Skeletal muscle tissue (tissue), 4 donors: ENCODE measurements around the gene SNCAIP. TPM values are rescaled to one million over a fixed set of nuclear protein-coding genes. Genes with fewer than 3 reads are reported as not detected.
"Not testable (repeated sequence)": the region's sequence is repeated elsewhere in the genome, so short reads cannot be mapped to it uniquely, and the experiment has no call there.

Source experiments
- H3K27ac ChIP-seq: one replicate; pipeline ENCODE4 v1.7.0; 2013; ENCODE audit warnings: mild to moderate bottlenecking, low read depth, low read length, inconsistent platforms
- H3K27me3 ChIP-seq, 3 donors: one replicate each; pipeline ENCODE4 v1.7.0; 2013; ENCODE audit warnings: low read length in 3 of 3; ENCODE audit not compliant: control insufficient read depth in 3 of 3, insufficient read depth in 3 of 3
- H3K36me3 ChIP-seq, 3 donors: one replicate each; pipeline ENCODE4 v1.7.0; 2013; ENCODE audit warnings: low read length in 3 of 3; ENCODE audit not compliant: control insufficient read depth in 3 of 3, insufficient read depth in 3 of 3
- H3K4me1 ChIP-seq, 3 donors: one replicate each; pipeline ENCODE4 v1.7.0; 2013; ENCODE audit warnings: low read length in 3 of 3, mild to moderate bottlenecking in 3 of 3; ENCODE audit not compliant: control insufficient read depth in 3 of 3, insufficient read depth in 3 of 3
- H3K4me3 ChIP-seq, 3 donors: one replicate each; pipeline ENCODE4 v1.7.0; 2013; ENCODE audit warnings: low read length in 3 of 3
- H3K9ac ChIP-seq, 3 donors: one replicate each; pipeline ENCODE4 v1.7.0; 2013; ENCODE audit warnings: low read length in 3 of 3, mild to moderate bottlenecking in 3 of 3, moderate library complexity in 2 of 3, low read depth in 1 of 3
- H3K9me3 ChIP-seq, 3 donors: one replicate each; pipeline ENCODE4 v1.7.0; 2013; ENCODE audit warnings: low read length in 3 of 3; ENCODE audit not compliant: control insufficient read depth in 3 of 3
- total RNA-seq: library from RNA; depleted of rRNA; stranded (reverse); fragments of >200 nt; gene quantifications from one replicate; pipeline ENCODE4 v1.2.3, GENCODE V29; 2014
- donor health status: Osteomylitis.

Gene SNCAIP
- total RNA-seq, 1 donor from 2014 or later, result 6.8 TPM

DNA sequence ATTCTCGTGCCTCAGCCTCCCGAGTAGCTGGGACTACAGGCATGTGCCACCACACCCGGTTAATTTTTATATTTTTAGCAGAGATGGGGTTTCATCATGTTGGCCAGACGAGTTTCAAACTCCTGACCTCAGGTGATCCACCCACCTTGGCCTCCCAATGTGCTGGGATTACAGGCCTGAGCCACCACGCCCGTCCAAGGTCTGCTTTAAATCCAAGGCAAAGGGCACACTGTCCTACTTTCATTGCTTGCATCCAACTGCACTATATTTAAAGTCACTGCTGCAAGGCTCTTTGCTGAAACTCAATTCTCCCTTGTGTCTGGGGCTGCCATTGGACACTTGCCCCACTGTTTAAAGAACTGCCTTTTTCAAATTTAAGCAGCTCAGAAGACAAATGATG is 174.6 kb downstream of the SNCAIP start:
- H3K9ac ChIP-seq, H3K27me3 ChIP-seq: not testable (repeated sequence)

DNA sequence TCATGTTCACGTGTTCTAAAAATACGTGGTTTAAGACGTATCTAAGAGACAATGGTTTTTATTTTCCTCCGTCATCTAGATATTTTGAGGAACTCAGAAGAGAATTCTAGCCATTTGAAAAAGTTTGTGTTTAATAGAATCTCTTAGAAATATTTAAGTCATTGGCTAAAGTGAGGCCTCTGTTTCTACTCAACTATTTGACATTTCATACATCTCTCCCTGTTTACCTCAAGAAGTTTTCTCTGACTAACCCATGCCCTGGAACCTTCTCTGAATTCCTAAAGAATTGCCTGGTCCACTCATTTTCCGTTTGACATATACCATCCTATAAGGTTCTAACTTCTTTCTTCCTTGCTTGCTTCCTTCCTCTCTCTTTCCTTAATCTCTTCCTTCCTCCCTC is 178.7 kb downstream of the SNCAIP start:
- H3K27ac ChIP-seq, result no peak overlapping the region
- no peak overlapping the region for H3K9ac ChIP-seq
- no peaks in the 10 kb centered on the region for H3K9me3 ChIP-seq
- H3K4me3 ChIP-seq, result no peak overlapping the region
- no peaks in the 10 kb centered on the region for H3K36me3 ChIP-seq
- no peaks in the 10 kb centered on the region for H3K27me3 ChIP-seq
- H3K4me1 ChIP-seq, result no peaks in the 10 kb centered on the region

More for the DNA sequence above, 174.6 kb downstream of the SNCAIP start:
- not testable (repeated sequence) for H3K4me1 ChIP-seq, H3K27ac ChIP-seq, H3K4me3 ChIP-seq, H3K36me3 ChIP-seq, H3K9me3 ChIP-seq

DNA sequence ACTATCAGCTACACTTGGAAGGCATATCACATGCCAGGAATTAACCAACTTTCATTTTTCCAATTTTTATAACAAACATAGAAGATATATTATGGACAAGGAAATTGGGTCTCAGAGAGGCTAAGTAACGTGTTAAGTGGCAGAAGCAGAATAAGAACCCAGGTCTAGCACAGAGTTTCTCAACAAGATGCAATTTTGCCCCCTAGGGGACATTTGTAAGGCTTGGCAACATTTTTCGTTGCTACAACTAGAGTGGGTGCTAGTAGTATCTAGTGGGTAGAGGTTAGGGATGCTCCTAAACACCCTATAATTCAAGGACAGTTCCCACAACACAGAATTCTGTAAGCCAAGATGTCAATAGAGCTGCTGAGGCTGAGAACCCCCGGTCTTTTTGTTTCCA is 180.6 kb downstream of the SNCAIP start:
- H3K9me3 ChIP-seq, result no peaks in the 10 kb centered on the region
- no peak overlapping the region for H3K27ac ChIP-seq
- H3K4me1 ChIP-seq, result no peaks in the 10 kb centered on the region
- no peak overlapping the region for H3K4me3 ChIP-seq
- H3K9ac ChIP-seq, result no peak overlapping the region
- no peaks in the 10 kb centered on the region for H3K27me3 ChIP-seq
- no peaks in the 10 kb centered on the region for H3K36me3 ChIP-seq

DNA sequence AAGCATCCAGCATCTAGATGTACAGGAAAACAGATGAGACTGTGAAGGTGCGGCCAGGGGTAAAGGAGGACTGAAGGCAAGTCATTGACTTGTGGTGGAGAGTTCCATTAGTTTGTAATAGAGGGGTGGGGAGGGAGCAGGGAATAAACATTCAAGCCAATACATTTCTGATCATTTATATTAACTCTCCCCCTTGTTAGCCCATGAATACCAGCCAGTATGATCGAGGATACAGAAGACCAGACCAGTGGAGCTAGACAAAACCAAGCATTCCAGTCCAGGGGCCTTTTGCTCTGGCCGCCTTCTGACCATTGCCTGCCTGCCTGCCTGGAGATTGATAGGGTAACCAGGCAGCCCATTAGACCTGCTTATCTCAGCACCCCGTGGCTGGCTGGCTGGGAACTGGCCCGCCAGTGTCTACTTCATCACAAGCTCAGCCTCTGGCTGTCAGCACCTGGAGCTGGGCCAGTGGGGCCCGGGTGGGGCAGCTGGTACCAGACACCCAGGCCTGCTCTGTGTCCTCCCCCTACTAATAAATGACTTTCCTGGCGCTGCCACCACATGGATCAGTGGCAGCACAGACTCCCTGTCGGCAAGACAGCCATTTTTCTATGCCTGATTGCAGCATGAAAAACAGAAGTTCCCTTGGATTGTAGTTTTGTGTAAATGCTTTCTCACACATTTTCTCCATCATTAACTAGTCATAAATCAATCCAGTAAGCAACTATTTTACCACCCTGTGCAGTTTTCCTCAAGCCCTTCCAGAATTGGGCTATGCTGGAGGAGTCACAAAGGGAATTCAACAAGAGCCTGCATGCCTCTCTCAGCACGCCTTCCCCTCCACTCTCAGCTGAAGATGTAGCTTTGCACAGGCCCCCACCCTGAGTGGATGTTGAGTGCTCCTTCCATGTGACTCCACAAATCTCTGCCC is 181.3 kb downstream of the SNCAIP start:
- H3K4me3 ChIP-seq, result no peak overlapping the region
- H3K4me1 ChIP-seq, result no peaks in the 10 kb centered on the region
- H3K9me3 ChIP-seq, result no peaks in the 10 kb centered on the region
- H3K9ac ChIP-seq, result no peak overlapping the region
- no peaks in the 10 kb centered on the region for H3K27me3 ChIP-seq
- H3K27ac ChIP-seq, result no peak overlapping the region
- no peaks in the 10 kb centered on the region for H3K36me3 ChIP-seq

DNA sequence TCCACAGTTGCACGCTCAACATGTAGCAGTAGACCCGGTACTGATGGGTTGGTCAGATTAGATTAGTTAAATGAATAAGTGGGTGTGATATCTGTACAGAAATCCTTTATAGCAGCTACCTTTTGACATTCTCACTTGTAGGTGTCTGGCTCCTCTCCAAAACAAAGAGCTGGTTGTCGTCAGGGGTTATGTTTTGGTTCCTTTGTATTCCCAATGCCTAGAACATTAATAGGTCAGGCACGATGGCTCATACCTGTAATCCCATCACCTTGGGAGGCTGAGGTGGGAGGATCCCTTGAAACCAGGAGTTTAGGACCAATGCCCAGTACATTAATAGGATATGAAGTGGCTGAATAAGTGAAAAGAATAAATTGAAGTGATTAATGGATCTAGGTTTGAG is 182.1 kb downstream of the SNCAIP start:
- H3K27ac ChIP-seq, result no peak overlapping the region
- H3K27me3 ChIP-seq, result no peaks in the 10 kb centered on the region
- no peaks in the 10 kb centered on the region for H3K4me1 ChIP-seq
- no peak overlapping the region for H3K9ac ChIP-seq
- H3K4me3 ChIP-seq, result no peak overlapping the region
- H3K36me3 ChIP-seq, result no peaks in the 10 kb centered on the region
- no peaks in the 10 kb centered on the region for H3K9me3 ChIP-seq

DNA sequence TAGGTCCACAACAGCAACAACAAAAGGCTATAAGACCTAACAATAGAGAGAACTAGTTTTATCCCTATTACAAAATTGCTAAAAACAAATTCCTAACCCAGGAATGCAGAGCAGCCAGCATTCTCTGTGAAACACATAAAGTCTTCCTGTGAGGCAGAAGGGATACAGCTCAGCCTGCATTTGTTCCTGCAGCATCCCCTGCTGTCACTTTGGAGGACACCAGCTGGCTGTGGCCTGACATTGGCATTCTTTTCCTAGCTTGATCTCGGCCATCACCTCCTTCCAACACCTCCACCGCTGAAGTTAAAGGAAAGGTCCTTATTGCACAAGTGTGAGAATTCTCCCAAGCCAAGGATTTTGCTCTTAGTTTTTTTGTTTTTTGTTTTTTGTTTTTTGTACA is 186.1 kb downstream of the SNCAIP start:
- H3K4me1 ChIP-seq, result peaks cover 0 to 3% (median 0%) of the 10 kb centered on the region in 3 donors
- H3K36me3 ChIP-seq, result no peaks in the 10 kb centered on the region
- H3K9ac ChIP-seq, result no peak overlapping the region
- no peak overlapping the region for H3K4me3 ChIP-seq
- no peaks in the 10 kb centered on the region for H3K9me3 ChIP-seq
- no peaks in the 10 kb centered on the region for H3K27me3 ChIP-seq
- H3K27ac ChIP-seq, result no peak overlapping the region

DNA sequence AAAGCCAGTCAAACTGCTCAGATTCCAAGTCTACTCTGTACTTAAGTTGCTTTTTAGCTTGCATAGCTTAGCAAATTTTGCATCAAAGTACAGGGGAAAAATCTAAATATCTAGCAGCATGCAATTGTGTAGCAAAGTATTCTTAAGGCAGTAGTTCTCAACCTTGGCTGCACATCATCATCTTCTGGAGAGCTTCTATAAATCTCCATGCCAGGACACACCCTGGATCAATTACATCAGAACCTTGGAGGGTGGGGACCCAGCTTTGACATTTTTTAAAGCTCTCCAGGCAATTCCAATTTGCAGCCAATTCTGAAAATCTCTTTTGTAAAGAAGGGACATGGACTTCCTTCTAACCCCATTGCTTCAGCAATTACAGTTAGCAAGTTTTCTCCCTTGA is 187.5 kb downstream of the SNCAIP start:
- Histone ChIP-seq H3K9me3 (no peaks in the 10 kb centered on the region), H3K4me1 (peaks cover 0 to 3% (median 0%) of the 10 kb centered on the region in 3 donors), H3K9ac (no peak overlapping the region), H3K36me3 (no peaks in the 10 kb centered on the region), H3K27me3 (no peaks in the 10 kb centered on the region), H3K4me3 (no peak overlapping the region), H3K27ac (no peak overlapping the region)

DNA sequence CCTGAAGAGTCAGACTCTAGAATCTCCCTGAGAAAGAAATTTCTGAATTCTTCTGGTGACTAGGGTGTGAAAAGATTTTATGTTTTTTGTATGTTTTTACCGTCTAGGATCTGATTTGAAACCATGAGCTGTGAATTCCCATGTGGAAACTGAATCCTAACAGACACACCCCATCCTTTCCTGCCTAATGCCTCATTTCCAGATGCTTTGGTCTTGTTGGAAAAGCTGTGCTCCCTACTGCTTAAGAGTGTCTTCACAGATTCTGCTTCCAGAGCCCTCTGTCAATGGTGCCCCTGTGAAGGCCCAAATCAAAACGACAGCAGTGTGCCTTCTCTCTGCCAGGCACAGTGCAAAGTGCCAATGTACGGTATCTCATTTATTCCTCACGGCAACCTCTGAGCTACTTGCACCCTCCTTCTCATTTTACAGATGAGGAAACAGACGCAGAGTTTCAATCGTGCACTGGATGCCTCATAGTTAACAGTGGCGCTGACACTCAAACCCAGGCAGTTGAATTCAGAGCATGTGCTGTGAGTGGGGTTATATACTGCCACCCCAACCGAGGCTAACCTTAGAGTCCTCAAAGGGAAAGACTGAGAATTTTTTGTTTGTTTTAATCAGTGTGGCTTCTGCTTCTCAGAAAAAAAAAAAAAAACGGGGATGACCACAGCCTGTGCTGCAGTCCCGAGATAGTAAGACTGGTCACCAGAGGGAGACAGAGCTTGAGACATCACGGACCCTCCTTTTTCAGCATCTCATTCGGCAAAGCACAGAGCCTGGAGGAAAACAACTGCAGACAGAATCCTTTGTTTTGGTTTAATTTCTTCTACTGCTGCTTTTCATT is 188.4 kb downstream of the SNCAIP start:
- no peaks in the 10 kb centered on the region for H3K36me3 ChIP-seq
- no peaks in the 10 kb centered on the region for H3K9me3 ChIP-seq
- H3K4me3 ChIP-seq, result no peak overlapping the region
- peak overlapping the region; percentile 55 for H3K27ac ChIP-seq
- H3K4me1 ChIP-seq, result peaks cover 0 to 3% (median 0%) of the 10 kb centered on the region in 3 donors
- H3K27me3 ChIP-seq, result no peaks in the 10 kb centered on the region
- H3K9ac ChIP-seq, result no peak overlapping the region

DNA sequence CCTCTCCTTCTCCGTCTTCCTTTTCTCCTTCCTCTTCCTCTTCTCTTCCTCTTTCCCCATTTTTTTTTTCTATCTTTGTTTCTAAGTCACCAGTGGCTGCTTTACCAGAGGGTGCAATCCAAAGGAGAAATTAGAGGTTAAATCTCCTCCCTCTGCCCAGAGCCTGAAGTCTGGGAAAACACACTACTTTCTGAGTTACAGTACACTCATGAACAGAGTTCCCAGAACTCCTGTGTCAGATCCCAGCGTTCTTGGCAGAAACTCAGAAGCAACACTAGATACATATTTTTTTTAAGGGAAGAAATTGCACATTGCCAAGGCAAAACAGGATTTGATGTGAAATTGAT is 189.0 kb downstream of the SNCAIP start:
- H3K4me3 ChIP-seq, result no peak overlapping the region
- peak overlapping the region; percentile 55 for H3K27ac ChIP-seq
- H3K4me1 ChIP-seq, result peaks cover 0 to 3% (median 0%) of the 10 kb centered on the region in 3 donors
- H3K9me3 ChIP-seq, result no peaks in the 10 kb centered on the region
- no peaks in the 10 kb centered on the region for H3K36me3 ChIP-seq
- no peaks in the 10 kb centered on the region for H3K27me3 ChIP-seq
- H3K9ac ChIP-seq, result no peak overlapping the region

DNA sequence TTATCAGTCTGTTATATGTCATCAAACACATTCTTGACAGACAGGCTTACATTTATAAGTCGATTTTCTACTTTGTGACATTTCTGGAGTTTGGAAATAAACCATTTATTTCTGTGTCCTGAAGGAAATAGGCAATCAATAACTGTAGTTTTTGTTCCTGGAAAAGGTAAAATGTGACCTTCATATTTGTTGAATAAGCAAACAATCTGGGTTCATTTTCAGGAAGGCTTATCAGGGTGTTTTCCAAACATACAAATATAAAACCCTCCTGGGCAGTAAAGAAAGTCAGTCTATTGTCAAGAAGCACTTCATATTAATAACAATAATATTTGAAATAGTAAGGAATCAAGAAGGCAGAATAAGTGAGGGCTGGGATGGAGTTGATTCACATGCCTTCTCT is 195.0 kb downstream of the SNCAIP start:
- H3K27me3 ChIP-seq, result no peaks in the 10 kb centered on the region
- no peak overlapping the region for H3K4me3 ChIP-seq
- no peaks in the 10 kb centered on the region for H3K36me3 ChIP-seq
- no peak overlapping the region for H3K27ac ChIP-seq
- no peaks in the 10 kb centered on the region for H3K4me1 ChIP-seq
- H3K9ac ChIP-seq, result no peak overlapping the region
- H3K9me3 ChIP-seq, result no peaks in the 10 kb centered on the region
